Central memory CD8-positive, alpha-beta T cell (primary cell): ENCODE measurements around the gene PSTPIP2.

Source experiments
- ATAC-seq: fragments of 150-1000 bp; cut with Tn5 transposase; replicated peaks from 2 replicates; pipeline ENCODE4 v1.10.0; 2022; ENCODE audit warnings: mild to moderate bottlenecking, moderate FRiP score, moderate number of reproducible peaks; ENCODE audit not compliant: poor library complexity, severe bottlenecking; ENCODE audit errors: extremely low read depth
- DNase-seq, 2 donors: peaks; one replicate each; pipeline ENCODE4 v3.0.0; 2021; ENCODE audit warnings: low spot score in 2 of 2
- H3K27ac Mint-ChIP-seq: one replicate; pipeline ENCODE4 v1.8.0; 2022; ENCODE audit warnings: low read depth, mild to moderate bottlenecking, moderate library complexity, mixed read lengths
- H3K27me3 Mint-ChIP-seq: one replicate; pipeline ENCODE4 v1.8.0; 2022; ENCODE audit warnings: mixed read lengths
- H3K36me3 Mint-ChIP-seq: one replicate; pipeline ENCODE4 v1.8.0; 2022; ENCODE audit warnings: mild to moderate bottlenecking, moderate library complexity, mixed read lengths; ENCODE audit not compliant: insufficient read depth
- H3K4me1 Mint-ChIP-seq: one replicate; pipeline ENCODE4 v1.8.0; 2022; ENCODE audit warnings: mixed read lengths
- H3K4me3 Mint-ChIP-seq: one replicate; pipeline ENCODE4 v1.8.0; 2022; ENCODE audit warnings: mild to moderate bottlenecking, moderate library complexity, mixed read lengths
- H3K9me3 Mint-ChIP-seq: one replicate; pipeline ENCODE4 v1.8.0; 2022; ENCODE audit warnings: mixed read lengths

PSTPIP2 gene

DNA sequence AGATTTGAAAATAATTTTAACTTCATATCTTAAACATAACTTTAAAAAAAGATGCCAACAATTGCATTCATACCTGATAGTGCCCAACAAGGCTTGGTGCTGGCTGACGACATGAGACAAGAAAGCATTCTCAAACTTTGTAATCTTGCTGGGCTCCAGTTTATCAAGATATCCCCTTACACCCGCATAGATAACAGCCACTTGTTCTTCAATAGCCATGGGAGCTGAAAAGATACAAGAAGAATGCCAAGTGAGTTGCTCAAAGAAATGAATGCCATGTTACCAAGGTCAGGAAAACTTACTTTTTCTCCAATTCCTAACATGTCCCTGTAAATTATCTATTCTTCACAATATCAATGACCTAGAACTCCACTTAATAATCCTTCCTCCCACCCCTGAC lies 12.4 kb upstream of the PSTPIP2 start:
- H3K27ac Mint-ChIP-seq, result no peak overlapping the region
- H3K9me3 Mint-ChIP-seq, result no peaks in the 10 kb centered on the region
- H3K36me3 Mint-ChIP-seq, result peaks cover 91% of the 10 kb centered on the region
- H3K27me3 Mint-ChIP-seq, result no peaks in the 10 kb centered on the region
- DNase-seq, result no peak
- no peaks in the 10 kb centered on the region for H3K4me1 Mint-ChIP-seq
- no peak overlapping the region for H3K4me3 Mint-ChIP-seq
- ATAC-seq, result no peak

DNA sequence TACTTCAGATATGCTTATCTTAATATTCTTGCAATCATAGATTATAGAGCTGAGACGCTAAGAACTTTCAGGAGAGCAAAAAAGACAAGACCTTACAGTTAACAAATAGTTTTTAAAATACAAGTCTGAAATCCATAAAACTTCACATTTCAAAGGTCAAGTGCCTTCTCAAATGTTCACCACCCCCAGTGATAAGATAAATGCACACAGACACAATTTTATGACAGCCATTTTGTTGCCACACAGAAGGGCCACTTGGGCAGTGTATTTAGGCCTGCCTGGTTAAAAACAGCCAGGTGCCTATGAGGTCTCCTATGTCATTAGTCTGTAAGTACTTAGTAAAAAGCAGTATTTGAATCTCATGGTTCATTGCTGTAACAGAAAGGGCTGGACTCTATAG lies 8.1 kb upstream of the PSTPIP2 start:
- DNase-seq, result no peak
- H3K27ac Mint-ChIP-seq, result no peak overlapping the region
- no peaks in the 10 kb centered on the region for H3K4me1 Mint-ChIP-seq
- H3K36me3 Mint-ChIP-seq, result peaks cover 51% of the 10 kb centered on the region
- no peak for ATAC-seq
- no peaks in the 10 kb centered on the region for H3K9me3 Mint-ChIP-seq
- H3K27me3 Mint-ChIP-seq, result no peaks in the 10 kb centered on the region
- no peak overlapping the region for H3K4me3 Mint-ChIP-seq

DNA sequence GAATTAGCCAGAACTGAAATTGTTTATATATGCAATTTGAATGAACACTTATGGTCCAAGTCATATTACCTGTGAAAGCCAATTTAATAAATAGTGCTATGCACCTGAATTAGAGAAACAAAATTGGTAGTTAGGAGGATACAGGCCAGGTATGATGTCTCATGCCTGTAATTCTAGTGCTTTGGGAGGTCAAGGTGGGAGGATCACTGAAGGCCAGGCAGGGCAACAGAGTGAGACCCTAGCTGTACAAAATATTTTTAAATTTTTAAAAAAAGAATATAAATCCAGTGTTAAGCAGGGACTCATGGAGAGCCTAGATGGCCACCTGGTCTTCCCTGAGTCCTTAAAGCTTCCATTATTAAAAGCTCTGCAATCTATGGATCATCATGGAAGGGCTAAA lies 7.3 kb upstream of the PSTPIP2 start:
- H3K36me3 Mint-ChIP-seq, result peaks cover 42% of the 10 kb centered on the region
- DNase-seq (no peak), ATAC-seq (no peak)
- H3K27me3 Mint-ChIP-seq, result no peaks in the 10 kb centered on the region
- no peak overlapping the region for H3K4me3 Mint-ChIP-seq
- no peaks in the 10 kb centered on the region for H3K4me1 Mint-ChIP-seq
- H3K9me3 Mint-ChIP-seq, result no peaks in the 10 kb centered on the region
- no peak overlapping the region for H3K27ac Mint-ChIP-seq

DNA sequence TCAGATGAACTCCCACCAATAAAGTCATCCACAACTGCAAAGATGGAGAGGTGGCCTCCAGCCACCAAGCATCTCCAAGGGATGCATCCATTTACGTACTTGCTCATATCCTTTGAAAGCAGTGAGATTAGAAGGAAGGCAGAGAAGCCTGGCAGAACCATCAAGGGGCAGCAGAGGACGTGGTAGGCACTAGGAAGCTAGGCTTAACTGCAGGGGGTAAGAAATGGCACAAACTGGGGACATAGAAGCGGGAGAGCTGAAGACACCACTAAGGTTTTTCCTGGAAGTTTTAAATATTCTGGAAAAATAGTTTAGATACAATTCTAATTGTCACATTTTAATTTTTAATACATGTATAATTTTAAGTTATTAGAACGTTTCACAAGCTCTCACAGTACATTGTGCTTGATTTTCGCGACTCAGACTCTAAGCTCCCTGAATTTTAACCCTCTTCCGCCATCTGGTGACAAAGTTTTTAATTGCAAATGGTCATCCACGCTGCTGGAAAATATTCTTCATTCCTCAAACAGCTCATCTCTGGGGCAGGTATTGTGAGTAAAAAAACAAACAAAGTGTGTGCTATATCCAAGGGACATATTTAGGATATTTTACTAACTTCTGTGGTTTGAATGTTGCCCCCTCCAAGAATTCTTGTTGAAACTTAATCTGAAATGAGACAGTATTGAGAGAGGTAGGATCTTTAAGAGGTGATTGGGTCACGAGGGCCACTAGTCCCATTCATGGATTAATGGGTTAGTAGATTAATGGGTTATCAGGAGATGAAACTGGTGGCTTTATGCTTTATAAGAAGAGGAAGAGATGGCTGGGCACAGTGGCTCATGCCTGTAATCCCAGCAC lies 1.6 kb upstream of the PSTPIP2 start:
- H3K4me1 Mint-ChIP-seq, result peaks cover 43% of the 10 kb centered on the region
- no peaks in the 10 kb centered on the region for H3K9me3 Mint-ChIP-seq
- peaks cover 5% of the 10 kb centered on the region for H3K36me3 Mint-ChIP-seq
- peak in 1 of 2 donors; percentile 54 for DNase-seq
- peak overlapping the region; percentile 79 for H3K4me3 Mint-ChIP-seq
- no peaks in the 10 kb centered on the region for H3K27me3 Mint-ChIP-seq
- no peak overlapping the region for H3K27ac Mint-ChIP-seq
- ATAC-seq, result peak; percentile 52

DNA sequence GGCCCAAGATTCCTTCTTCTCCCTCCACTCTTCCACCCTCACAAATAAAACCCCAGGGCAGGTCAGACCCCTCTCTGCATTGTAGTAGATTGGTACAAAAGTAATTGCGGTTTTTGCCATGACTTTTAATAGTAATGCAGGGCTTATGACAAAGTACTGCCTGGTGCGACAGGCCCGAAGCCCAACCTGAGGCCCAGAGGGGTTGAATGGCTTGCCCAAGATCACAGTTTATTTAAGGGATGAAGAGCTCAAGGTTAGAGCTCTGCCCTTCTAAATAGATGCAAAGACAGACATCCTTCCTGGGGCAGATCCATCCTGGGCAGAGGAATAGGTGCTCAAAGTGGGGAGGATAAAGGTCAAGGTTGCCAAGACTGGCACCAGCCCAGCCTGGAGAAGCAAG lies 899 bp upstream of the PSTPIP2 start:
- H3K27ac Mint-ChIP-seq, result no peak overlapping the region
- no peak for DNase-seq

DNA sequence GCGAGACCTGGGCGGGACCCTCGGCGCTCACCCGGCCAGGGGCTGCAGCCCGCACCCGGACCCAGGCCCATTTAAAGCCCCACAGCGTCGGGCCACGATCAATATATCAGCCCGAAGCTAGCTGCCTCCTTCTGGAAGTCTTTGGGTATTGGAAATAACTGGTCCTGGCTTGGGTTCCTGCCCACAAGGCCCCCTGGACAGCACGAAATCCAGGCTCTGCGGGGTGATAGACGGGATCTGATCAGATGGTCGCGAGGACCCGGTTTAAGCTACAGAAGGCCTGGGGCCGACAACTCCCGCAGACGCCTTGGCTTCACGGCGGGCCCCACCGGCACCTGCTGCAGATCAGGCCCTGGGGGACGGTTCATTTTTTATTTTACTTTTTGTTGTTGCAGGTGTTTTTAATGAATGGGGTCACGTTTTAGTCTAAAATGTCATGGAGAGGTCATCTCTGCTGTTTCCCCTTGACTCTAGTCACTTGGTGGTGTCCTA lies 362 bp upstream of the PSTPIP2 start:
- no peak overlapping the region for H3K27ac Mint-ChIP-seq
- H3K4me1 Mint-ChIP-seq, result peaks cover 44% of the 10 kb centered on the region
- peak overlapping the region; percentile 79 for H3K4me3 Mint-ChIP-seq
- DNase-seq (no peak), ATAC-seq (no peak)
- peaks cover 4% of the 10 kb centered on the region for H3K36me3 Mint-ChIP-seq
- H3K9me3 Mint-ChIP-seq, result no peaks in the 10 kb centered on the region
- no peaks in the 10 kb centered on the region for H3K27me3 Mint-ChIP-seq

More for the DNA sequence above, 899 bp upstream of the PSTPIP2 start:
- Mint-ChIP-seq H3K9me3 (no peaks in the 10 kb centered on the region), H3K27me3 (no peaks in the 10 kb centered on the region), H3K4me1 (peaks cover 44% of the 10 kb centered on the region), H3K36me3 (peaks cover 4% of the 10 kb centered on the region), H3K4me3 (peak overlapping the region; percentile 79)
- no peak for ATAC-seq

DNA sequence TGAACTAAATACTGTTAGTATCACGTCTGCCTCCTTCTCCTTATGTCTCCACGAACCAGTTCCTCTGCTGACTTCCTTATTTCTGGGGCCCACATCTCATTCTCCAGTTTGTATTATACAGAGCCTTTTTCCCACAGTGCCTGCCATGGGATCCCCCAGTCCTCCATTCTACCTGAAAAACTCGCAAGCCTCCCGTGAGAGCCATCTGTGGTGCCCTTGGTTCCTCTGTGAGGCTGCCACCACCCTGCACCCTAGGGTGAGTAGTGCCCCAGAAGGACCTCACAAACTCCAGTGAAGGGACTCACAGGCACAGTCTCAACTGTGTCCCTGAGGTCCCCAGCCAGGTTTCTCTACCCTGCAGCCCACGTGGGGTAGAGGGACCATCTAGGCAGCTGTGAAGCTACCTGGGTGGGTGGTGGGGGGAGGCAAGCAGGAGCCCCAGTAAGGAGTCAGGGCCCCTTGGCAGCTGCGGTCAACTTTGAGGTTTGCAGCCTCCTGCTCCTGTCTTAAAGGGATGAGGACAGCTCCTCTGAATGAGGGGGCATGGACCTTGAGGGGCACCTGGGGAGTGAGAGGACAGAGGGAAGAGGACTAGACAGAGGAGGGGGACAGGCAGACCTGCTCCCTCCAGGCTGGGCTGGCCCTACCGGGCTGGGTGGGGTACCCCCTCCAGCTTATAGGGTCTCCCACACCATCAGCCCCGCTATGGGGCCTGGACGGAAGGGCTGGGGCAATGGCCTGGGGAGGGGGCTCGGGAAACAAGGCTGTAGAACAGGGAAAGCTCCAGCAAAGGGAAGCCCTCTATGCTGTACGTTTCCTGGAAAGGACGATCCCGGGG lies 1.0 kb downstream of the PSTPIP2 start:
- no peak for DNase-seq
- ATAC-seq, result no peak
- peak overlapping the region; percentile 79 for H3K4me3 Mint-ChIP-seq
- H3K9me3 Mint-ChIP-seq, result no peaks in the 10 kb centered on the region
- peaks cover 4% of the 10 kb centered on the region for H3K36me3 Mint-ChIP-seq
- peak overlapping the region; percentile 39 for H3K27ac Mint-ChIP-seq
- H3K4me1 Mint-ChIP-seq, result peaks cover 44% of the 10 kb centered on the region
- no peaks in the 10 kb centered on the region for H3K27me3 Mint-ChIP-seq

DNA sequence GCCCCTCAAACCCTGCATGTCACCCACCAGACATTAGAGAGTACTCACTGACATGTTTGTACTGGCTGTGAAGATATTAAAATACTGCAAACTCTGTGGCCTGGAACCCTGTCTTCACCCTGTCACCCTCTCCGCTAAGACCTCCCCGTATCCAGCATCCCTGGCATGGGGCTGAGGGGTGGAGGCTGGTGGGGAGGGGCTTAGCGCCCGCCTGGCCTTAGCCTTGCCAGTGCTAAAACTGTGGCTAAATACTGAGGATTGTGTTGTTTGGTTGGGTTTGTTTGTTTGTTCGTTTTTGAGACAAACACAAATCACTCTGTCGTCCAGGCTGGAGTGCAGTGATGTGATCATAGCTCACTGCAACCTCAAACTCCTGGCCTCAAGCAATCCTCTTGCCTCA lies 1.8 kb downstream of the PSTPIP2 start:
- H3K4me1 Mint-ChIP-seq, result peaks cover 44% of the 10 kb centered on the region
- H3K27ac Mint-ChIP-seq, result no peak overlapping the region
- no peaks in the 10 kb centered on the region for H3K9me3 Mint-ChIP-seq

DNA sequence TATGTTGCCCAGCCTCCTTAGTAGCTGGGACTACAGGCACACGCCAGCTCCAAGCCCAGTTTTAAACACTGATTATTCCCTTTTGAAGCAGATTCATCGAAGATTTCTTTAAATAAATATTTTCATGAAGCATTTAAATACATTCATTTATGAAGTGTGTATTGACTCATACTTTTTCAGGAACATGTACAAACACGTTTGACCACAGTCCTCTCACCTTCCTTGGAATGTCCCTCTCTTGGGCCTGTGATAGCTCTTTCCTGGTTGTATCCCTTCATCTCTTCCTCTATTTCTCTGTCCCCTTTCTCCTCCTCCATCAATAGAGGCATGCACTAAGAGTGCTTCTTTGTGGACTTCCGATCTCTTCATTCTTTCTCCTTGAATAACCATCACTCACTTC lies 2.5 kb downstream of the PSTPIP2 start:
- Mint-ChIP-seq H3K4me1 (peaks cover 44% of the 10 kb centered on the region), H3K36me3 (peaks cover 4% of the 10 kb centered on the region), H3K27me3 (no peaks in the 10 kb centered on the region), H3K27ac (no peak overlapping the region), H3K9me3 (no peaks in the 10 kb centered on the region), H3K4me3 (no peak overlapping the region)
- ATAC-seq (no peak), DNase-seq (no peak)

More for the DNA sequence above, 1.8 kb downstream of the PSTPIP2 start:
- ATAC-seq (no peak), DNase-seq (no peak)
- H3K36me3 Mint-ChIP-seq, result peaks cover 4% of the 10 kb centered on the region
- H3K4me3 Mint-ChIP-seq, result peak overlapping the region; percentile 79
- H3K27me3 Mint-ChIP-seq, result no peaks in the 10 kb centered on the region

DNA sequence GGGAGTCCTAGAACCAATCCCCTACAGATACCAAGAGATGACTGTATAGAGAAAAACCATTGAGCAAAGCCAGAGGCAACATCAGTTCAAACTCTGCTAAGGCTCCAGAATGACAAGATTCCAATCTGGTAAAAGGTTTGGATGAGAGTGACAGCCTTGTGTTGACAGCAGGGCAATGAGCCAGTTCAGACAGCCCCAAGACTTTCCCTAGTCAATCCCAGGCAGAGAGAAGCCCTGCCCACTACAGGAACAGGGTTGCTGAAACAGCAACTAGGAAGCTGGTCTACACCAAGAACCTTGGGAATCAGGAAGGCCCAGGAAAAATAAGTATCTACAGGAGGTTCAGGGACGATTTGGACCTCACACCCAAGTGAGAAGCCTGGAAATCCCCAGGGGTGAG lies 3.3 kb downstream of the PSTPIP2 start:
- Mint-ChIP-seq H3K27ac (no peak overlapping the region), H3K4me1 (peaks cover 41% of the 10 kb centered on the region), H3K27me3 (no peaks in the 10 kb centered on the region), H3K36me3 (peaks cover 7% of the 10 kb centered on the region), H3K9me3 (no peaks in the 10 kb centered on the region), H3K4me3 (no peak overlapping the region)
- ATAC-seq, result no peak
- no peak for DNase-seq

DNA sequence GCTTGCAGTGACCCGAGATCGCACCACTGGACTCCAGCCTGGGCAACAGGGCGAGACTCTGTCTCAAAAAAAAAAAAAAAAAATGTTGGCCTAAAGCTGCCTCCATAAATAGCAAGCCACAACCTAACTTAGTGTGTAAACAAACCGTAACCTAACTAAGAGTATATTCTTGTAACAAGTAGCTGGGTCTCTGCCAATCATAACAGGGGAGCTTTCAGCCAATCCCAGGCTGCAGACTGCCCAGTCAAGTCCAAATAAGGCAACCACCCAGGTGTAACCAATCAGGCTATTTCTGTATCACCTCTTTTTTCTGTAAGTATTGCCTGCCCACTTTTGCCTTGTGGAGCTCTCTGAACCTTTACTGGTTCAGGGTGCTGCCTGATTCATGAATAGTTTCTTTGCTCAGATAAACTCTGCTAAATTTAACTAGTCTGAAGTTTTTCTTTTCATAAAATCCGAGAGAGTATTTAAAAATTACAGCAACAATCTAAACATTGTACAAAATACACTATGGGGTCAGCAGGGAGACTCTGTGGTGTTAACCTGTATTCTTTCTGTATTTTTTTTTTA lies 4.5 kb downstream of the PSTPIP2 start:
- DNase-seq (no peak), ATAC-seq (no peak)
- peaks cover 29% of the 10 kb centered on the region for H3K4me1 Mint-ChIP-seq
- no peak overlapping the region for H3K27ac Mint-ChIP-seq
- H3K27me3 Mint-ChIP-seq, result no peaks in the 10 kb centered on the region
- no peak overlapping the region for H3K4me3 Mint-ChIP-seq
- H3K36me3 Mint-ChIP-seq, result peaks cover 6% of the 10 kb centered on the region
- no peaks in the 10 kb centered on the region for H3K9me3 Mint-ChIP-seq

DNA sequence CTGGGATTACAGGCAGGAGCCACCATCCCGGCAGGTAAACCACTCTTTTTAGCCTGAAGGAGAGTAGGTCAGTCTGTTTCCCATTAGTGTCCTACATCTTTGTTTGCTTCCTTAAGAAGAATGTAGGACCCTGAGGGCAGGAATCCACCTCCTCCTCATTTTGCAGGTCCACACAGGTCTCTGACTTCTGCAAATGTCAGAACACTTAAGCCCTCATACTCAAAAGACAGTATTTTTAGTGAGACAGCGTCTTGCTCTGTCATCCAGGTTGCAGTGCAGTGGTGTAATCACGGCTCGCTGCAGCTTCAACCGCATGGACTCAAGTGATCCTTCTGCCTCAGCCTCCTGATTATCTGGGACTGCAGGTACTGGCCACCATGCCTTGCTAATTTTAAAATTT lies 9.3 kb downstream of the PSTPIP2 start:
- H3K4me1 Mint-ChIP-seq, result peaks cover 6% of the 10 kb centered on the region
- H3K4me3 Mint-ChIP-seq, result no peak overlapping the region
- no peak overlapping the region for H3K27ac Mint-ChIP-seq
- no peak for ATAC-seq
- DNase-seq, result no peak
- H3K9me3 Mint-ChIP-seq, result no peaks in the 10 kb centered on the region
- no peaks in the 10 kb centered on the region for H3K27me3 Mint-ChIP-seq
- H3K36me3 Mint-ChIP-seq, result peaks cover 3% of the 10 kb centered on the region
